Gastroesophageal sphincter (tissue), 3 donors: ENCODE data around the gene TMTC2.

Experiments used
- CTCF ChIP-seq, 4 experiments: fragments of 200-600 bp in 2 of 4; fragments of 450-650 bp in 2 of 4; sonication (generic) in 1 of 4; IDR thresholded peaks; one replicate each; pipeline ENCODE4 v1.5.1; 2017 to 2019; ENCODE audit warnings: antibody characterized with exemption in 4 of 4, mild to moderate bottlenecking in 2 of 4, moderate library complexity in 2 of 4
- EP300 ChIP-seq: sonication (generic); formaldehyde crosslinking; IDR thresholded peaks from one replicate; pipeline ENCODE4 v1.6.1; 2017; ENCODE audit warnings: antibody characterized with exemption, mild to moderate bottlenecking
- POLR2A ChIP-seq, 2 donors: fragments of 450-650 bp; IDR thresholded peaks; one replicate each; pipeline ENCODE4 v1.6.1; 2017; ENCODE audit warnings: antibody characterized with exemption in 2 of 2, mild to moderate bottlenecking in 2 of 2, moderate library complexity in 1 of 2
- POLR2AphosphoS5 ChIP-seq: sonication (generic); formaldehyde crosslinking; IDR thresholded peaks from one replicate; pipeline ENCODE4 v1.6.1; 2017; ENCODE audit warnings: antibody characterized with exemption

- no peak for TF ChIP-seq CTCF (IDR thresholded peaks at IDR 0.05)
- no peak for TF ChIP-seq POLR2A (IDR thresholded peaks at IDR 0.05)
- no peak for TF ChIP-seq EP300
- TF ChIP-seq POLR2AphosphoS5: no peak
Measured at GRCh38 chr12:82959821-82960220, 273.1 kb downstream of the TMTC2 start.
